Uterus (tissue), 2 donors: ENCODE results near the gene FAM174A.

Experiments used
- POLR2A ChIP-seq, 2 donors: fragments of 450-650 bp; IDR thresholded peaks; one replicate each; pipeline ENCODE4 v1.6.1; 2016; ENCODE audit warnings: antibody characterized with exemption in 2 of 2, mild to moderate bottlenecking in 1 of 2, moderate library complexity in 1 of 2
- TF ChIP-seq, protein P1 (sequence below), 4 experiments: fragments of 200-600 bp in 2 of 4; fragments of 450-650 bp in 2 of 4; sonication (generic) in 2 of 4; IDR thresholded peaks; one replicate each; pipeline ENCODE4 v1.5.1; 2016 to 2019; ENCODE audit warnings: antibody characterized with exemption in 4 of 4, mild to moderate bottlenecking in 2 of 4, moderate library complexity in 1 of 4

DNA sequence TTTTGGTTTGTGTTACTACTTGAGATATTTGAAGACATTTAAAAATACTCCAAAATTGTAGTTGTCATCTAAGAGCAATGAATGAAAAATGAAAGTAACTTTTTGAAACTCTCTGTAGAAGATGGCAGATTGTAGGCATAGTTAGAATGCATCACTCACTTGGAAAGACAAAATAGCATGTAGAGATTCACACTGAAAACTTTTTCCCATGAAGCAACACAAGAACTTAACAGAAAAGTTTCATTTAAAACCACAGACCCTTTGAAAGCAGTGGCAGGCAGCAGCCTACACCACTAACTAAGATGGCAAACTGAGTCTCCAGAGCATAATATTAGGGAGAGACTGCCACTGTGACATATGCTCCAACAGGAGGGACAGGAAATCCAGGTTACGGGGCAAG is 18.9 kb upstream of the FAM174A start:
- TF ChIP-seq, protein P1, sequence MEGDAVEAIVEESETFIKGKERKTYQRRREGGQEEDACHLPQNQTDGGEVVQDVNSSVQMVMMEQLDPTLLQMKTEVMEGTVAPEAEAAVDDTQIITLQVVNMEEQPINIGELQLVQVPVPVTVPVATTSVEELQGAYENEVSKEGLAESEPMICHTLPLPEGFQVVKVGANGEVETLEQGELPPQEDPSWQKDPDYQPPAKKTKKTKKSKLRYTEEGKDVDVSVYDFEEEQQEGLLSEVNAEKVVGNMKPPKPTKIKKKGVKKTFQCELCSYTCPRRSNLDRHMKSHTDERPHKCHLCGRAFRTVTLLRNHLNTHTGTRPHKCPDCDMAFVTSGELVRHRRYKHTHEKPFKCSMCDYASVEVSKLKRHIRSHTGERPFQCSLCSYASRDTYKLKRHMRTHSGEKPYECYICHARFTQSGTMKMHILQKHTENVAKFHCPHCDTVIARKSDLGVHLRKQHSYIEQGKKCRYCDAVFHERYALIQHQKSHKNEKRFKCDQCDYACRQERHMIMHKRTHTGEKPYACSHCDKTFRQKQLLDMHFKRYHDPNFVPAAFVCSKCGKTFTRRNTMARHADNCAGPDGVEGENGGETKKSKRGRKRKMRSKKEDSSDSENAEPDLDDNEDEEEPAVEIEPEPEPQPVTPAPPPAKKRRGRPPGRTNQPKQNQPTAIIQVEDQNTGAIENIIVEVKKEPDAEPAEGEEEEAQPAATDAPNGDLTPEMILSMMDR (IDR thresholded peaks at IDR 0.05), result no peak
- no peak for TF ChIP-seq POLR2A (IDR thresholded peaks at IDR 0.05)
